Measurements from ENCODE around the gene UNC80.

UNC80 gene

GRCh38 chr2:209911486-209911885, 139.9 kb downstream of the UNC80 start:
- ChIA-PET POLR2A (no interaction called here), CTCF (interaction anchor here (1.1 to 1.3 kb wide), 2 partner anchors 13 to 27 kb away, joined by 3 to 4 read pairs; no protein-coding TSS in a partner anchor)
- TF ChIP-seq, protein P1, sequence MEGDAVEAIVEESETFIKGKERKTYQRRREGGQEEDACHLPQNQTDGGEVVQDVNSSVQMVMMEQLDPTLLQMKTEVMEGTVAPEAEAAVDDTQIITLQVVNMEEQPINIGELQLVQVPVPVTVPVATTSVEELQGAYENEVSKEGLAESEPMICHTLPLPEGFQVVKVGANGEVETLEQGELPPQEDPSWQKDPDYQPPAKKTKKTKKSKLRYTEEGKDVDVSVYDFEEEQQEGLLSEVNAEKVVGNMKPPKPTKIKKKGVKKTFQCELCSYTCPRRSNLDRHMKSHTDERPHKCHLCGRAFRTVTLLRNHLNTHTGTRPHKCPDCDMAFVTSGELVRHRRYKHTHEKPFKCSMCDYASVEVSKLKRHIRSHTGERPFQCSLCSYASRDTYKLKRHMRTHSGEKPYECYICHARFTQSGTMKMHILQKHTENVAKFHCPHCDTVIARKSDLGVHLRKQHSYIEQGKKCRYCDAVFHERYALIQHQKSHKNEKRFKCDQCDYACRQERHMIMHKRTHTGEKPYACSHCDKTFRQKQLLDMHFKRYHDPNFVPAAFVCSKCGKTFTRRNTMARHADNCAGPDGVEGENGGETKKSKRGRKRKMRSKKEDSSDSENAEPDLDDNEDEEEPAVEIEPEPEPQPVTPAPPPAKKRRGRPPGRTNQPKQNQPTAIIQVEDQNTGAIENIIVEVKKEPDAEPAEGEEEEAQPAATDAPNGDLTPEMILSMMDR (IDR thresholded peaks at IDR 0.05; ENCODE audit: control extremely low read depth, extremely low read depth, low read depth, missing control alignments), result no peak
- DNase-seq (ENCODE audit: extremely low spot score), result no peak

DNA sequence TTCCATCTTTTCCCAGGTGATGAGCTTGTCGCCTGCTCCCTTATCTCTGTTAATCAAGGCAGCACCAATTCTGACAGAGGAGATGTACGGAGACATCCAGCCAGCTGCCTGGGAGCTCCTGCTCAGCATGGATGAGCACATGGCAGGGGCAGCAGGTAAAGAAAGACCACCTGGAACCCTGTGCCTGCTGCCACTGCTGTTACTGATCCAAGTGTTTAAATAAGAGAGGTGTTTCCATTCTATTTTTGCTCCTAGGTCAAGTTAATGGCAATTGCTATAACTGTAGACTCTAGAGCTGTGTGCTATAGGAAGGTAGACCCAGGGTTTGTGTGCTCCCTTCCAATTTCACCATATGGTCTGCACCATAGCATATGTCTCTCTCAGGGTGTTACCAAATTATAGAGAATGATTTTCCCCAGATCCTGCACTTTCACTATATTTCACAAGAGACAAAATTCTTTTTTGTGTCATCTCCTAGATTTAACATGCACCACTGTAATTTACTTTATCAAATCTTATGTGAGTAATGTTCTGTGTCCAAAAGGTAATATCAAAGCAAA, 142.2 kb downstream of the UNC80 start:
- TF ChIP-seq, protein P1 (IDR thresholded peaks at IDR 0.05; ENCODE audit: control extremely low read depth, extremely low read depth, low read depth, missing control alignments), result no peak
- ChIA-PET POLR2A (no interaction called here), CTCF (interaction anchor here (1.7 kb wide), 1 partner anchor 47 kb away, joined by 6 read pairs; no protein-coding TSS in a partner anchor)
- DNase-seq (ENCODE audit: extremely low spot score), result no peak

GRCh38 chr2:209917154-209917771, 145.6 kb downstream of the UNC80 start:
- POLR2A ChIA-PET, result no interaction called here
- DNase-seq (ENCODE audit: extremely low spot score), result no peak
- CTCF ChIA-PET, result interaction anchor here (1.0 to 1.7 kb wide), 4 partner anchors 10 to 583 kb away, joined by 3 to 7 read pairs (median 4); no protein-coding TSS in a partner anchor
- TF ChIP-seq, protein P1 (IDR thresholded peaks at IDR 0.05; ENCODE audit: control extremely low read depth, extremely low read depth, low read depth, missing control alignments), result no peak

GRCh38 chr2:209918251-209918650, 146.6 kb downstream of the UNC80 start:
- ChIA-PET POLR2A (no interaction called here), CTCF (interaction anchor here (0.9 to 1.7 kb wide), 4 partner anchors 10 to 584 kb away, joined by 3 to 7 read pairs (median 4); no protein-coding TSS in a partner anchor)
- no peak for DNase-seq (ENCODE audit: extremely low spot score)
- TF ChIP-seq, protein P1 (IDR thresholded peaks at IDR 0.05; ENCODE audit: control extremely low read depth, extremely low read depth, low read depth, missing control alignments), result no peak

DNA sequence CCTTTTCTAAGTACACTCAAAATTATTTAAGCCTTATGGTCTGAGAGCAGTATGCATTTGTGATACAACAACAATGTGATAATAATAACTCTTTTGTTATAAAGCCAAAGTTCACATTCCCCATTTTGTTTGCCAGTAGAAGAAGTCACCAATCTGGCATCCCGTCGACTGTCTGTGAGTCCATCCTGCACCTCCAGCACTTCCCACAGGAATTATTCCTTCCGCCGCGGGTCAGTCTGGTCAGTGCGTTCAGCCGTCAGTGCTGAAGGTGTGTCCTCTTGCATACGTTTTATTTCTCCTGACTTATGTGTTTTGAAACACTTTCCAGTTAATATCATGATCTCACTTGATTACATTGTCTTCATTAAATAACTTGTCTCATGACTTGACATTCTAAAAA, 150.5 kb downstream of the UNC80 start:
- no peak for DNase-seq (ENCODE audit: extremely low spot score)
- ChIA-PET CTCF (no interaction called here), POLR2A (no interaction called here)
- TF ChIP-seq, protein P1 (IDR thresholded peaks at IDR 0.05; ENCODE audit: control extremely low read depth, extremely low read depth, low read depth, missing control alignments), result no peak

- DNase-seq (ENCODE audit: extremely low spot score), result no peak
- CTCF ChIA-PET, result interaction anchor here (0.8 kb wide), 1 partner anchor 270 kb away, joined by 3 read pairs; no protein-coding TSS in a partner anchor
- POLR2A ChIA-PET, result no interaction called here
Observed at GRCh38 chr2:209929369-209929768, 157.7 kb downstream of the UNC80 start.

More at GRCh38 chr2:209929369-209929768, 157.7 kb downstream of the UNC80 start:
- TF ChIP-seq, protein P1 (IDR thresholded peaks at IDR 0.05; ENCODE audit: control extremely low read depth, extremely low read depth, low read depth, missing control alignments), result no peak
